Cardiac muscle cell (in vitro differentiated cells and primary cell): ENCODE results near the gene PSAT1. TPM values are rescaled to one million over a fixed set of nuclear protein-coding genes. Genes with fewer than 3 reads are reported as not detected.

Source experiments
- DNase-seq, 2 donors: peaks; one replicate each; pipeline versions ENCODE4 v3.0.0 to v3.0.0-alpha.2; 2010 to 2017; ENCODE audit warnings: low read depth in 1 of 2, low spot score in 1 of 2
- H3K27ac ChIP-seq: fragments of 200-600 bp; sonication (generic); 2 replicates; pipeline ENCODE4 v1.5.1; 2016
- H3K27me3 ChIP-seq: fragments of 200-600 bp; sonication (generic); 2 replicates; pipeline ENCODE4 v1.6.0; 2016; ENCODE audit warnings: control low read depth
- H3K36me3 ChIP-seq: fragments of 200-600 bp; sonication (generic); 2 replicates; pipeline ENCODE4 v1.5.1; 2016; ENCODE audit warnings: control low read depth
- H3K4me1 ChIP-seq: fragments of 200-600 bp; sonication (generic); 2 replicates; pipeline ENCODE4 v1.8.1; 2017; ENCODE audit warnings: low read depth, mild to moderate bottlenecking, mixed run types
- H3K4me3 ChIP-seq: fragments of 200-600 bp; sonication (generic); 2 replicates; pipeline ENCODE4 v1.5.1; 2016; ENCODE audit warnings: mild to moderate bottlenecking
- H3K9me3 ChIP-seq: fragments of 200-600 bp; sonication (generic); 2 replicates; pipeline ENCODE4 v1.5.1; 2017; ENCODE audit warnings: low read depth, mild to moderate bottlenecking, control low read depth
- CTCF ChIP-seq: IDR thresholded peaks from 2 replicates; pipeline ENCODE4 v1.5.1; 2012; ENCODE audit warnings: low read depth, mild to moderate bottlenecking, low read length
- polyA plus RNA-seq: library from polyadenylated mRNA; unstranded; fragments of >200 nt; fragmentation: Nextera tagmentation; extraction: Ambion mirVana; gene quantifications from 2 replicates; pipeline ENCODE4 v1.2.1, GENCODE V29; 2016
- total RNA-seq: library from RNA; depleted of rRNA; stranded (reverse); fragments of >200 nt; gene quantifications from 2 replicates; pipeline ENCODE4 v1.2.3, GENCODE V29; 2016

PSAT1 gene
- total and polyA plus RNA-seq, 2 experiments from 2014 or later = 29.1 to 60.0 TPM

- Histone ChIP-seq H3K4me1 (no peaks in the 10 kb centered on the region), H3K9me3 (no peaks in the 10 kb centered on the region), H3K4me3 (no peak overlapping the region), H3K27me3 (no peaks in the 10 kb centered on the region), H3K27ac (no peak overlapping the region), H3K36me3 (no peaks in the 10 kb centered on the region)
- TF ChIP-seq CTCF = no peak
- no peak for DNase-seq
Observed at GRCh38 chr9:78370991-78371390, 74.1 kb downstream of the PSAT1 start.

GRCh38 chr9:78371981-78372380 lies 75.1 kb downstream of the PSAT1 start:
- Histone ChIP-seq H3K27me3 (no peaks in the 10 kb centered on the region), H3K9me3 (no peaks in the 10 kb centered on the region), H3K27ac (no peak overlapping the region), H3K4me1 (no peaks in the 10 kb centered on the region), H3K36me3 (no peaks in the 10 kb centered on the region), H3K4me3 (no peak overlapping the region)
- DNase-seq = no peak
- no peak for TF ChIP-seq CTCF

Other genes starting within 250 kb of the PSAT1 start
- gene CEP78, start 61.0 kb upstream of the PSAT1 start, total RNA-seq = 23.9 and 31.9 TPM in 2 replicates
- gene CEP78, start 61.0 kb upstream of the PSAT1 start, polyA plus RNA-seq = 14.7 and 20.9 TPM in 2 replicates